GM12891 (cell line): ENCODE data around the gene PISD.

Experiments used
- POLR2A ChIP-seq: IDR thresholded peaks from 2 replicates; pipeline ENCODE4 v1.6.1; 2011; ENCODE audit warnings: low read depth, low read length, control low read depth
- POLR2AphosphoS5 ChIP-seq: IDR thresholded peaks from 2 replicates; pipeline ENCODE4 v1.6.1; 2011; ENCODE audit warnings: low read depth, low read length, control low read depth
- POU2F2 ChIP-seq: IDR thresholded peaks from 2 replicates; pipeline ENCODE4 v1.6.1; 2011; ENCODE audit warnings: low read depth, mild to moderate bottlenecking, control low read depth, low read length, moderate library complexity

GRCh38 chr22:31603574-31603973, 58.4 kb downstream of the PISD start:
- TF ChIP-seq POU2F2 (no peak), POLR2A (no peak), POLR2AphosphoS5 (no peak)
